GM21390 (cell line): ENCODE data around the gene TNFRSF1A.

Experiments
- ATAC-seq: cut with Tn5 transposase; IDR thresholded peaks from one replicate; pipeline ENCODE4 v1.9.1; 2021; ENCODE audit not compliant: unreplicated experiment

The TNFRSF1A gene

DNA sequence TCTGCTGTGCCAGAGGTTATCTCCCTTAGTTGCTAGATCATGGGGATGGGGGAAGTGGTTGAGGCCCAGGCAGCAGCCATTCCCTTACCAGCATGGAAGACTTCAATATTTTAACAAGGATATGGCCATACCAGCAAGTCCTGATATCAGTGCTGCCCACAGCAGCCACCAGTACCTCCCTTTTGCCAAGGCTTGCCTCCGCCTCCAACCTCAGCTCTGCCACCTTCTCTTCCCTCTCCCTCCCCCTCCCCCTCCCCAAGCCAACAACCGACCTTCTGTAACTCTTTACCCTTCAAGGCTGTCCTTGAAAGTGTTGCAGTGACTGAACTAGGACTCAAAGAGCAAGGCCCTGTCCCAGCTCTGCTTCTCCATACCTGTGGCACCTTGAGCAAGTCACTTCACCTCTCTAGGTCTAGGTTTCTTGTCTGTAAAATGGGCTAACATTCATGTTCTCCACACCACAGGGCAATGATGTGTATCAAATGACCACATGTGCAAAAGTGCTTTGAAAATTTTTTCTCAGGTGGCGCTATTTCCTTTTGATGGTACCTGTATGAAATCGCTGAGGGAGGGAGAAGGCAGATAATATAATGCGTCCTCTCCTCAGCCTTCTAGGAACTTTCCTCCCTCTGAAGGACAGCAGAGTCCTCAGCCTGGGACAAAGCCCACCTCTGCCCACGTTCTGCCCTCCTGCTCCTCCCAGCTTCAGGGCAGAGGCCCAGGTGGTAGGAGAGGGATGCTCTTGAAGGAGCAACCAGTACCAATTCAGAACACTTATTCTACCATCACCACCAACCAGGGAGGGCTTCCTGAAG is 16.7 kb downstream of the TNFRSF1A start:
- no peak for ATAC-seq

DNA sequence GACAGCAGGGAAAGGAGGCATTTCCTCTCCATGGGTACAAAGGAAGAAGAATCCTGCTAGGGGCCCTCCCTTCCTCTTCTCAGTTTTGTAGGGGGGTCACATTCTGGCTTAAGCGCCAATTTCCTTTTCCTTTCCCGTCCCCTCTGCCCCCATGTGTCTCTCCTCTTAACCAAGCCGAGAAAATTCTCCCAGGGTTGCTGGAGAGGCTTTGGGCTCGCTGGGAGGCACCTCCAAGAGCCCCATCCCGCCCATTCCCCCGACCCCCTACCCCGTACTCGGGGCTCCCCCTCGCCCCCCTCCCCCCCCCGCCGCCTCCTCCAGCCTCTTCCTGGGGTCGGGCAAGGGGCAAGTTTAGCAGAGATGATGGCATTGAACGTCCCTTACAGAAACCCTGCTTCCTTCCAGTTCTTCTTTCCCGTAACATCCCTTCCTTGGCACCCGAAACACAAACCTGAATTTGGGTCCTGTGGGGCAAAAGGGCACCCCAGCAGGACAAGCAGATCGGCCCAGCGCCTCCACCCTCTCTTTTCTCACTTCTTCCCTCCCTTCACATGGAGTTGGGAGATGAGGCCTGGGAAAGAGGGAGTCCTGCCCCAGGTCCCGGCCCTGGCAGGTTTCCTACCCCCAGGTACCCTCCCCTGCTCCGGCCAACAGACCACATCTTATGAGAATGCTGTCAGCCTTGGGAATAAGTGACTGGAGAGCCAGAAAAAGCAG is 17.7 kb downstream of the TNFRSF1A start:
- ATAC-seq: no peak

DNA sequence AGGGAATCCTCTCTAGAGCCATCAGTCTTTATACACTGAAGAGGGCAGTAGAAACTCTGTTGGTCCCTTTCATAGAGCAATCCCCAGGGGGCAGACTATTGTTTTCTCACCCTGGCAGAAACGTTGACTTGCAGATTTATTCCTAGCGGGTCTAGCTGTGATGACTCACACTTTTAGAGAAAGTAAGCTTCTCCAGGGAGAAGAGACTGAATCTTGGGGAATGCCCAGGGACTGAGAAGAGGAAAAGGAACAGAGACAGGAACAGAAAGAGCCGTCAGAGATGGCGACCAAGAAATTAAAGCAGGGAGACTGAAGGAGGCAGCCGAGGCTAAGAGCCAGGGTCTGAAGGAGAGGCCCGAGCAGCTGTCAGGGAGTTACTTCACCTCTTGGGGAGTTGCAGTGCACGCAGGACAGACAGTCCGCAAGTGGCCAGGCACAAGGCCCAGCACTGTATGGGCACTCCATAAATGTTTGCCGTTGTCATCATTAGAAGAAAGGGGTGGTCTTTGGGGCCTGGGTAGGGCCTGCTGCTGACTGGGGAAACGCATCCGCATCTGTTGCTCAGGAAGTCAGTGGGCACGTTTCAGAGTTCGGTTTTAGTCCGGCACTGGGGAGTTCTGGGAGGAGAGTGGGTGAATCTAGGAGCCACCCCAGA is 18.4 kb downstream of the TNFRSF1A start:
- ATAC-seq: peak; percentile 59

DNA sequence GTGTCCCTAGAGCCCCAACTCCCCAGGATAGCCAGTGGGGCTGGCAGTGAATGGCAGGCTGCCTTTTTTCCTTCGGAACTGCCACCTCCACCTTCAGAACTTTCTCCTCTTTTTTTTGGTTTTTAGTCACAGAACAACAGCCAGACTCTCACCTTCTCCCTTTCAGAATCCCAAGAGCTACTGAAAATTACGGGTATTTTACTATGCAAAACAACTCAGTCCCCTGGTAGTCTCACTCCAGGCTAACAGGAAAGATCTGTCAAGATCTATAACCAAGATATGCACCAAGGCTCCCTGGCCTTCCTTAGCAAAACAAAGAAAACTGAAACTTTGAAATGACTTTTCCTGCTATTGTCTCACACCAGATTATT is 18.9 kb downstream of the TNFRSF1A start:
- peak; percentile 20 for ATAC-seq

DNA sequence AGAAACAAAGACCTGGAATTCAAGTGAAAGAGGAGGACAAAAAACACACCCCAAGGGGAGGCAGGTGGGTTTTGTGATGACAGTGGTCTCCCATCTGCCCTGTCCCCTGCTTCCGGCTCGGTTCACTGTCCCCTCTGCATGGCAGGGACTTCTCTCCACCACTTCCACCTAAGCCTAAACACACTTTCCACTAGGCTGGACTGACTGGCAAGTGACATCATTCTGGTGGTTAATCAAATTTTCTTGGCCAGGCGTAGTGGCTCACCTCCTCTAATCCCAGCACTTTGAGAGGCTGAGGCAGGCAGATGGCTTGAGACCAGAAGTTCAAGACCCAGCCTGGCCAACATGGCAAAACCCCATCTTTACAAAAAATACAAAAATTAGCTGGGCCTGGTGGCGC is 19.5 kb downstream of the TNFRSF1A start:
- ATAC-seq: no peak

DNA sequence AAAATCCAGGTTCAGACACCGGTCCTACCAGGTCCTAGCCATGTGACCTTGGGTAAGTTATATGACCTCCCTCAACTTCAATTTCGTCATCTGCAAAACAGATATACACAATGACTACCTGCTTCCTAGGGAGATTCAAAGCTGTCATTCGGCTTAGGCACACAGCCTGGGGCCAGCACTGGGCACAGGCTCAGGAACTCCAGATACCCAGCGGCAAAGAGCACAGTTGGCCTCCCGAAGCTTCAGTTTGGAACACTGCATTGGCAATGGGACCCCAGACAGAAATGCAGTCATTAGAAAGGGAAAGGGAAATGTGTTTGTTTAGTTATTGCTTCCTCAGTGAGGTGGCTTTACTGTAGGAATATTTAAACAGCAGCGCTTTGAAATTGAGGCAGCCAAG is 20.0 kb downstream of the TNFRSF1A start:
- no peak for ATAC-seq

DNA sequence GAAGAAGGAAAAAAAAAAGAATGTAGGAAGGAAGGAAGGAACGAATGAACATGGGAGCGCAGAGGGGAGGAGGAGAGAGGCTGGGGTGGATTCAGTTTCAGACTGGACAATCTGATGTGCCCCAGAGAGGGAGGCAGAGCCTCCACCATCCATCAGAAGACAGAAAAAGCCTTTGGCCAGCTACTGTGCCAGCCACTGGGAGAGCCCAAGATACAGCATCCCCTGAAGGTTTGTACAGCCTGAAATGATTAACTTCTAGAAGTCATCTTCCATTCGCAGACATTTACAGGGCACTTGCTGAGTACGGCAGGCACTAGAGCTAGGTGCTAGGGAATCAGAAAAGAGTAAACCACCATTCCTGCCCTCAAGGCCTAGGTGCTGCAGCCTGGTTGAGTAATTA is 22.4 kb downstream of the TNFRSF1A start:
- no peak for ATAC-seq

DNA sequence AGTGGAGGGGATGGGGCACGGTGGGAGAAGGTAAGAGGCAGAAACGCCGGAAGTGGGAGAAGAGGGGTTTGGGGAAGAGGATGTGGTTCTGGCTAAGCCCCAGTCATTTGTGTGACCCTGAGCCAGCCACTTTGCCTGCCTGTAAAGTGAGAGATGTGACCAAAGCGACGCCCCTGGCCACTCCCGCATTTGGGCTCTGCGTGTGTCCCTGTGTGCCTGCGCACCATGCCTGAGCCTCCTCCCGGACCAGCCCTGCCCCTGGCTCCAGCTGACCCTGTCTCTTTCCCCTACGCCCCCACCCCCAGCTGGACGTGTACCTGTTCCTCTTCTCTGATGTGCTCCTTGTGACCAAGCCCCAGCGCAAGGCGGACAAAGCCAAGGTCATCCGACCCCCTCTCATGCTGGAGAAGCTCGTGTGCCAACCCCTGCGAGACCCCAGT is 23.4 kb downstream of the TNFRSF1A start:
- no peak for ATAC-seq

DNA sequence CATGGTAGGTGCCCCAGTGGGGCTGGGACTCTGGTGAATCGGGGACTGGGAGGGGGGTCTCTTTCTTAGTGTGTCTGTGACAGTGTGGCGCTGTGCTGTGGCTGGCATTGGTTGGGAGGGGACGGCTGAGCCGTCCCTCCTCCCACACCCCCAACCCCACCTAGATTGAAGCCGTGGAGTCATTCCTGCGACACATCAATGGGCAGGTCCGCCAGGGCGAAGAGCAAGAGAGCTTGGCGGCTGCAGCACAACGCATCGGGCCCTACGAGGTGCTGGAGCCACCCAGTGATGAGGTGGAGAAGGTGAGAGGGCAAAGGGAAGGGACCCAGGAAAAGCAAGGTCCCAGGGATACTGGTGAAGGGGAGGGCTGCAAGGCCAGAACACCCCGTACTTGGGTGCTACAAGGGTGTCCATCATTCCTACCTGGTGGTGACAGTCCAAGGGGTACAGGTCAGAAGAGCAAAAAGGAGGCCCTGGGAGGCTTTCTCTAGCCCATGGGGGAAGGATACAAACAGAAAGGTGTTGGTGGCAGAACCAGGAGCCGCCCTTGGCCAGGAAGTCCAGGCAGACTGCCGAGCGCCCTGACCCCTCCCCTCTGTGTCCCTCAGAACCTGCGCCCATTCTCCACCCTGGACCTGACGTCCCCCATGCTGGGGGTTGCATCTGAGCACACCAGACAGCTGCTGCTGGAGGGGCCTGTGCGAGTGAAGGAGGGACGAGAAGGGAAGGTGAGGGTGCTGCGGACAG is 24.0 kb downstream of the TNFRSF1A start:
- ATAC-seq: no peak

DNA sequence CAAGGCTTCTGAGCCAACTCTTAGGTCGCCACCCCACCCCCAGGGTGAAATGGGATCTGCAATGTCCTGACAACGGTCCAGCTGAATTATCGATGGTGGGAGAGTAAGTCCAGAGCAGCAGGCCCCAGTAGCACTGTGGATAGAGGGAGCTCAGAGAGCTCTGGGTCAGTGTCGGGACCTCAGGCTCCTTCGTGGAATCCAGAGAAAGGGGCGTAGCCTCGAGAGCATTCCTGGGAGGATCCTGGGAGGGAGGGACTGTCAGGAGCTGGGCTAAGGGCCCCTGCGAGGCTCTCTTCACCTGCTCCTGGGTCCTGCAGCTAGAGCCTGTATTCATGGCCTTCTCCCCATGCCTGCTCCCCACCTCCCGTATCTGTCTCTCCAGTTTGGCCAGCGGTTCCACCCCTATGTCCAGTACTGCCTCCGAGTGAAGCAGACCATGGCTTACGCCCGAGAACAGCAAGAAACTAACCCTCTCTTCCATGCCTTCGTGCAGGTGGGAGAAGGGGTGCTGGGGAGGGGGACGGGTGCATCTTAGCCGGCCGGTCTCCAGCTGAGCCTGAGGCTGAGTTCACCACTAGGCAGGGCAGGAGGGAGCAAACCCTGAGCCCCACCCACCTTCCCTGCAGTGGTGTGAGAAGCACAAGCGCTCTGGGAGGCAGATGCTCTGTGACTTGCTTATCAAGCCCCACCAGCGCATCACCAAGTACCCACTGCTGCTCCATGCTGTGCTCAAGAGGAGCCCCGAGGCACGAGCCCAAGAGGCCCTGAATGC is 24.8 kb downstream of the TNFRSF1A start:
- no peak for ATAC-seq

DNA sequence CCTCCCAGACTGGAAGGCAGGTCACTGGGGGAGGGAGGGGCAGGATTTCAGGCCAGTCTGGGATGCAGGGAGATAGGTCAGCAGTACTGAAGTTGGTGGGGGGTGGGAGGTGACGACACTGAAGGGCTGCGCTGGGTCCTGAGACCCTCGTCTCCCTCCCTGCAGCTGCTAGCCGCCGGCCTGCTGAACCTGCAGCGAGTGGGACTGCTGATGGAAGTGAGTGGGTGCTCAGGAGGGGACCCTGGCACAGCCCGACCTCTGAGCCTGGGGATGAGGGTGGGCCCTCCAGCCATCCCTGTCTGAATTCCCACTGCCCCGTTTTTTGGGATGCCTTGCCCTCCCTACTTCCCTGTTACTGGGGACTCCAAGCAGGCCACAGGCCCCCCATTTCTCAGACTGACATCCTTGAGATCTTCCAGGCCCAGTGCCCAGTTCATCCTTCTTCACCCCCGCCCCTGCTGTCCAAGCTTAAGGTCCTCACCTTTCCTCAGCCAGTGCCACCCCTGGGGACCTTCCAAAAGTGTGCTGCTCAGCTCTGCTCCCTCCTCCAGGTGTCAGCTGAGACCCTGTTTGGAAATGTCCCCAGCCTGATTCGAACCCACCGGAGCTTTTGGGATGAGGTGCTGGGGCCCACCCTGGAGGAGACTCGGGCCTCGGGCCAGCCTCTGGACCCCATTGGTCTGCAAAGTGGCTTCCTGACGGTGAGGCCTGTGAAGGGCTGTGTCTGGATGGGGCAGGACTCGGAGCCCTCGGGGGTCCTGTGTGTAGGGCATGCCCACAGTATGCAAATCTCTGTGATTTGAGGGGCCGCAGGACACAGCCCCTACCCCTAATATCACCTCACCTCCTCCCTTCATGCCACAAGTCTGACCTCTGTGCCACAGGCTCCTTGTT is 25.9 kb downstream of the TNFRSF1A start:
- ATAC-seq: no peak

DNA sequence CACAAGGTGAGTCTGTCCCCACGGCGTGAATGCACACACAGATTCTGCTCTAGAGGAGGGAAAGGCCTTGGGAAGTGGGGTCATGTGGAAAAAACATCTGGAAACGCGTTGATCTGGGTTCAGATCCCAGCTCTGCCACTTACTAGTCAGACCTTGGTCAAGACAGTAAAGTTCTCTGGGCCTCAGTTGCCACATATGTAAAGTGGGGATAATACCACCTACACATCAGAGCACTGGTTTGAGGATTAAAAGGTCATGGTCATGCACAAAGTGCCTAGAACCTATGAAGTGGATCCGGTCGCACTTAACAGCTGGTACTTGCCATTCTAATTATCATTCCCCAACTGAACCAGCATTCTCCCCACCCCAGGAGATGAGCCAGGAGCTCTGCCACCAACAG is 26.7 kb downstream of the TNFRSF1A start:
- ATAC-seq: no peak

DNA sequence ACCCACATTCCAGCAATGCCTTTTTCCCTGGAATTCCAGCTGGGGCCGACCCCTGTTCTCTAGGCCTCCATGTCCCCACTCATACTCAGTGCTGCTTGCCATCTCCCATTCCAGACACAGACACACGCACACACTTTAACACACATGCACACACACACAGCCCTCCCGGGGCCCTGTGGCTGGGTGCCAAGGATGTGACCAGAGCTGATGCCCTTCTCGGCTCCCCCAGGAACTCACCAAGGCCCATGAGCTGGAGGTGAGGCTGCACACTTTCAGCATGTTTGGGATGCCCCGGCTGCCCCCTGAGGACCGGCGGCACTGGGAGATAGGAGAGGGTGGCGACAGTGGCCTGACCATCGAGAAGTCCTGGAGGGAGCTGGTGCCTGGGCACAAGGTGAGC is 27.1 kb downstream of the TNFRSF1A start:
- no peak for ATAC-seq

DNA sequence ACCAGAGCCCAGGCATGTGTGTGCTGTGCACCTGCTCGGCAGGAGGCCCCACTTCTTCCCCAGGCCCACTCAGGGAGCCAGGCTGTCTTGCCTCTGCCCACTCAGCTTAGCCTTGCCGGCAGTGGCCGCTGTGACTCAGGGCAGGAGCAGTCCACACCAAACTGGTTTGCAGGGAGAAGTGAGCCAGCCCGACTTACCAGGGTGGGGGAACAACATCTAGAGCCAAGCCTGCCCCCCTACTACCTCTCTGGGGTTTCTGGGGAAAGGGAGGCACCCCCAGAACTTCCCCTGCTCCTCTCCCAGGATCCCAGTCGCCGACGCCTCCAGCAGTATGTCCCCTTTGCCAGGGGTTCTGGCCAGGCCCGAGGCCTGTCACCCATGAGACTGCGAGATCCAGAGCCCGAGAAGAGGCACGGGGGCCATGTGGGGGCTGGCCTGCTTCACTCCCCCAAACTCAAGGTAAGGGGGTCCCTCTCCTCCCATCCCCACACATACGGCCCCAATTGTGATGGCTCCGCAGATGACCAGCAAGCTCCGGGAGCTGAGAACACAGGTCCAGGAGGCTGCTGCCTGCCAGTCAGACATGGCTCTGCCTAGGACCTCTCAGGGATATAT is 28.4 kb downstream of the TNFRSF1A start:
- ATAC-seq: no peak

DNA sequence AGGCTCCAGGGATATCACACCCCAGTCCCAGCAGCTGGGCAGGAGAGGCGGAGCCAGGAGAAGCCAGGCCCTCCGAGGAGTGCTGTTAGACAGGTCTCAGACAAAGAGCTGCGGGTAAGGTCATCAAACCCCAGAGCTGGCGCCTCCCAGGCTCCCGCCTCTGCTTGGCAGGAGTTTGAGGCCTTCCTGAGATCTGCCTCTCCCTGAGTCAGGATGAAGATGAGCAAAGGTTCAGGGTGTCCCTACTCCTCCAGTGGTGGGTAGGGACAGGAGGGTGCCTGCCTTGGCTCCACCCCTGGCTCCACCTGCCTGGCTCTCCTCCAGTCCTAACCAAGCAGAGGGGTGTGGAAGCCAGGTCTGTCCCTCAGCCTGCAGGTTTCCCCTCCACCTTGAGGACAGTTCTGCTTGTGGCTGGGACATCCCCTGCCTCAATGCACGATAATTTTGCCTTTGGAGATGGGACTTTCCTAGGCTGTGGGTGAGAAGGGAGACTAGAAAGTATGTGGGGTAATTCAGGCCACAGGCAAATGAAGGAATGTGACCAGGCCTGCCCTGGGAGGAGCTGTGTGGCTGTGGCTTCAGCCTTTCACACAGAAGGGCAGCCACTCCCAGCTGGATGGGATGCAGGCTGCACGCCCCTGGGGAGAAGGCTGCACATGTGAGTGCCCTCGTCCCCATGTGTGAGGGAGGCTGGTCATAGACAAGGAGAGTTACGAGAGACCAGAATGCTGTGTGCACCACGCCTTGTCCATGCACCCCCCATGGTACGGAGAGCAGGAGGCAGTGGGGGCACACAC is 29.1 kb downstream of the TNFRSF1A start:
- peak; percentile 59 for ATAC-seq

DNA sequence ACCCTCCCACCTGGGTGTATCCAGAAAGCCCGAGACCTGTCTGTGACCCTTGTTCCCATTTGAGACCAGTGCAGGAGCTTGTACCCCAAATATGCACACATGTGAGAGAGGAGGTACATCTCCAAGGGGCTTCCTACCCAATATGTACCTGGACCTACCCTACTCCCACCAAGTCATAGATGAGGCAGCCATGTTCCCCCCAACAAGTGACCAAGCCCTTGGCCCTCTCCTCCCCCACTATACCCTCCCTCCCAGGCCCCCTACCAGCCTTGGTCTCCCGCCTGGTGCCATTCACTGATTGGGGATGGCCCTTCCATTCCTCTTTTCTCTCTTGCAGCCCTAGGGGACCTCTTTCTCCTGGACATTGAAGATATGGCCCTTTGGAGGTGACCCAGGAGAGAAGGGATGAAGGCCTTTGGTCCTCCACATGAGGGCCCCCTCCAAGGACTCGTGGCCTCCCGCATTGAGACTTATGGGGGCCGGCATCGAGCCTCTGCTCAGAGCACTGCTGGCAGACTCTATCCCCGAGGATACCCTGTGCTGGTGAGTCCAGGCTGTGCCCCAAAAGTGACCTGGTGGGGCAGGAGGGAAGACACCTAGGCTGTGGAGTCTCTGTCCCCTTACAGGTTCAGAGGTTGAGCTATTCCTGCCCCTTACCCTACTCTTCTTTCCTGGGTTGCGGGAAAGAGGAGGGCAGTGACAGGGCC is 29.9 kb downstream of the TNFRSF1A start:
- no peak for ATAC-seq

DNA sequence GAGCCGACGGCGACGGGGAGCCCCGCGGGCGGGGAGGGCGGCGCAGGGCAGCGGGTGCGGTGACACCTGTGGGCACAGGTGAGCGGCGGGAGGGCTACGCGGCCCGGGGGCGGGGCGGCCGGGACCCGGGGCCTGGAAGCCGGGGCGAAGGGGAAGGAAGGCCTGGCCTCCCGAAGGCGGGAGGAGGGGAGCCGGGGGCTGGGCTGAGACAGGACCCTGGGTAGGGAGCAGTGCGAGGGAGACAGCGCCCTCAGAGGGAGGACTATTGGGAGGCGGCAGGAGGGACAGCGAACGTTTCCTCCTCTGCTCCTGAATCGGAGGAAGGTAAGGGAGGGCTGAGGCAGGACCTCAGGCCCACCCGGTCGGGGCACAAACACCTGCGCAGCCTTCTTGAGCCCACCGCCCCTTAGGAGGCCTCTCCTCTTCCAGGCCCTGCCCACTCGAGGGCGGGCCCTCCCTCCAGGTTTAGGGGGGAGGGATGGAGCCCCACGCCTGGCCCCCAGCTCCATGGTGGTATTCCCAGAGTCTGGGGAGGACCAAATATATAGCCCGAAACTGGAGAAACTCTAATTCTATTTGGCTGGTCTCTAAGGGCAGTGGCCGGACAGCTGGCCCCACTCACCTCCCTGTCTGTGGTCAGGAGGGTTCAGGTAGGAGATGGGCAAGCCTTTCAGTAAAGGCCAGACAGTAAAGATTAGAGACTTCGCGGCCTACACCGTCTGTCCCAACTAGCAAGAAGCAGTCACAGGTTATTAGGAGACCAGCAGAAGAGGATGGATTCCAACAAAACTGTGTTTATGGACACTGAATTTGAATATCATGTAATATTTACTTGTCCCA is 30.9 kb downstream of the TNFRSF1A start:
- no peak for ATAC-seq
